ENCODE results near the gene UBAP1. TPM values are rescaled to one million over a fixed set of nuclear protein-coding genes. Genes with fewer than 3 reads are reported as not detected.
"Not testable (repeated sequence)": the region's sequence is repeated elsewhere in the genome, so short reads cannot be mapped to it uniquely, and the experiment has no call there.

The UBAP1 gene
- total RNA-seq, 6 experiments from 2014 or later, result 36.7 to 43.9 (median 41.4) TPM

GRCh38 chr9:34232201-34232600 is 53.4 kb downstream of the UBAP1 start:
- Mint-ChIP-seq H3K36me3 (ENCODE audit: low read depth) (peaks cover 11% of the 10 kb centered on the region; the same call in 1 of the 2 replicates), H3K4me1 (ENCODE audit: low read depth) (peaks cover 25% of the 10 kb centered on the region), H3K9me3 (no peaks in the 10 kb centered on the region), H3K27ac (no peak overlapping the region), H3K4me3 (no peak overlapping the region), H3K27me3 (ENCODE audit: insufficient read depth) (no peaks in the 10 kb centered on the region; the same call in 1 of the 2 replicates)
- no peak for DNase-seq
- TF ChIP-seq CTCF (IDR thresholded peaks at IDR 0.05), result no peak

GRCh38 chr9:34233672-34234071 is 54.8 kb downstream of the UBAP1 start:
- Mint-ChIP-seq H3K4me3 (no peak overlapping the region), H3K9me3 (no peaks in the 10 kb centered on the region), H3K27me3 (ENCODE audit: insufficient read depth) (no peaks in the 10 kb centered on the region; the same call in 1 of the 2 replicates), H3K36me3 (ENCODE audit: low read depth) (peaks cover 16% of the 10 kb centered on the region), H3K4me1 (ENCODE audit: low read depth) (peaks cover 19% of the 10 kb centered on the region), H3K27ac (peak overlapping the region; percentile 31; the same call in 1 of the 2 replicates)
- DNase-seq, result peak; percentile 38
- no peak for TF ChIP-seq CTCF (IDR thresholded peaks at IDR 0.05)

GRCh38 chr9:34237836-34238235 is 59.0 kb downstream of the UBAP1 start:
- H3K4me3 Mint-ChIP-seq, result no peak overlapping the region
- TF ChIP-seq CTCF (IDR thresholded peaks at IDR 0.05), result no peak
- peaks cover 31% of the 10 kb centered on the region for H3K36me3 Mint-ChIP-seq (ENCODE audit: low read depth)
- H3K4me1 Mint-ChIP-seq (ENCODE audit: low read depth), result peaks cover 12% of the 10 kb centered on the region
- no peaks in the 10 kb centered on the region for H3K9me3 Mint-ChIP-seq
- DNase-seq, result no peak
- H3K27ac Mint-ChIP-seq, result no peak overlapping the region
- H3K27me3 Mint-ChIP-seq (ENCODE audit: insufficient read depth), result no peaks in the 10 kb centered on the region

- TF ChIP-seq CTCF (IDR thresholded peaks at IDR 0.05), result no peak
- Mint-ChIP-seq H3K27me3 (ENCODE audit: insufficient read depth) (no peaks in the 10 kb centered on the region; the same call in 1 of the 2 replicates), H3K36me3 (ENCODE audit: low read depth) (peaks cover 40% of the 10 kb centered on the region), H3K27ac (no peak overlapping the region), H3K4me3 (no peak overlapping the region), H3K9me3 (no peaks in the 10 kb centered on the region), H3K4me1 (ENCODE audit: low read depth) (no peaks in the 10 kb centered on the region)
- no peak for DNase-seq
Measured at GRCh38 chr9:34240006-34240405, 61.2 kb downstream of the UBAP1 start.

- Mint-ChIP-seq H3K4me3 (no peak overlapping the region), H3K4me1 (ENCODE audit: low read depth) (no peaks in the 10 kb centered on the region; the same call in 1 of the 2 replicates), H3K27ac (peak overlapping the region; percentile 6; the same call in 1 of the 2 replicates), H3K36me3 (ENCODE audit: low read depth) (peaks cover 30% of the 10 kb centered on the region), H3K9me3 (no peaks in the 10 kb centered on the region), H3K27me3 (ENCODE audit: insufficient read depth) (peaks cover under 1% of the 10 kb centered on the region; the same call in 1 of the 2 replicates)
- no peak for DNase-seq
- TF ChIP-seq CTCF (IDR thresholded peaks at IDR 0.05), result no peak
Measured at GRCh38 chr9:34242830-34243229, 64.0 kb downstream of the UBAP1 start.

GRCh38 chr9:34245212-34245611 is 66.4 kb downstream of the UBAP1 start:
- DNase-seq; H3K27ac Mint-ChIP-seq; H3K4me3 Mint-ChIP-seq; H3K27me3 Mint-ChIP-seq (ENCODE audit: insufficient read depth); H3K4me1 Mint-ChIP-seq (ENCODE audit: low read depth); H3K9me3 Mint-ChIP-seq: not testable (repeated sequence)
- peaks cover 30% of the 10 kb centered on the region for H3K36me3 Mint-ChIP-seq (ENCODE audit: low read depth)

All from HFFc6 (cell line).